Measurements from ENCODE around the gene SDK1.

SDK1 gene

DNA sequence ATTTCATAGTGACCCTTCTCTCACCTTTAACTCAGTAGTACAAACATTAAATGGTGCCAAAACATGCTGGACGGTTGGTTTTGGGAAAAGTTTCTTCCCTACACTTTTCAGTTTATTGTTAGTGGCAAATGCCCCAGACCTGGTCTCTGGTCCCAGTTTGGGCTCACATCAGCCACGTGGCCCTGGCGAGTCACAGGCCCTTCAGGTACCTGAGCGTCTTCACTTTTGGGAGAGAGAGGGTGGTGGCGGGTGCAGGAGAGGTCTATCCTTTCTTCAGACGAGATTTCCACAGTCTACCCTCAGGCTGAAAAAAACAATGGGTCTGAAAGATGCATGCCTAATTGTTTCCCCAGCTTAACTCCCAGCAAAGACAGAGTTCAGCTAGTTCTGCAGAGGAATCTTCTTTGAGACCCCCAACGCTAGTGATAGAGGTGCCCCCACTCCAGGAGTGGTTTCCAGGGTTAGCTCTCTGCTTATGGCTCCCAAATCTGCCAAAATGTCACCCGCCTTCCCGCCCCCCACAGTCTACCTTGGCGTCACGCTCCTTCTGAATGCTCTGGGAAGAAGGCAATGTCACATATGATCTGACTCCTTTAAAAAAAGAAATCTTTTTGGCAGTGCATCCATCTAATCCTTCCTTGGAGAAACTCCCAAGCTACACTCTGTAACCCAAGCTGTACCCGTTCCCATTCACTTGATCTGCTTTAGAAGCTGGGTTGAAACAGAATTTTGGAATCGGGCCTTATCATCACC lies 996.3 kb downstream of the SDK1 start:
- H3K4me3 ChIP-seq (ENCODE audit: severe bottlenecking), result no peak overlapping the region
- DNase-seq (ENCODE audit: low spot score), result no peak
- H3K27me3 ChIP-seq (ENCODE audit: insufficient read depth, poor library complexity, severe bottlenecking), result no peaks in the 10 kb centered on the region
- no peaks in the 10 kb centered on the region for H3K9me3 ChIP-seq (ENCODE audit: severe bottlenecking)
- H3K36me3 ChIP-seq (ENCODE audit: low read depth), result no peaks in the 10 kb centered on the region
- TF ChIP-seq CTCF (IDR thresholded peaks at IDR 0.05; ENCODE audit: poor library complexity, severe bottlenecking), result no peak
- no peak overlapping the region for H3K27ac ChIP-seq (ENCODE audit: poor library complexity, severe bottlenecking)
- no peak for ATAC-seq (ENCODE audit: low read depth)
- no peaks in the 10 kb centered on the region for H3K4me1 ChIP-seq (ENCODE audit: insufficient read depth, poor library complexity, severe bottlenecking)

DNA sequence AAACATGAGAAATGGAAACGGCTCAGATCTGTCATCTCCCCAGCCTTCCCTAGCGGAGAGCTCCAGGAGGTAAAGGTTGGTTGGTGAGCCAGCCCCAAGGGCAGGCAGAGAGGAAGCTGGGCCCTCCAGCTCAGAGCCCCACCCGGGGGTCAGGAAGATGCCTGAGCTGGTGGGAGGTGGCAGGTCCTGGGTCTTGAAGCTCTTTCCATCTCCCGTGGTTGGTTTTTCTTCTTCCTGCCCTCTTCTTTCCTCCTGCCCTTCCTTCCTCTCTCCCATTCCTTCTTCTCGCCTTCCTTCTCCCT lies 996.8 kb downstream of the SDK1 start:
- ATAC-seq (ENCODE audit: low read depth), result no peak
- DNase-seq (ENCODE audit: low spot score), result no peak
- H3K27me3 ChIP-seq (ENCODE audit: insufficient read depth, poor library complexity, severe bottlenecking), result no peaks in the 10 kb centered on the region

GRCh38 chr7:4299431-4299830 lies 998.4 kb downstream of the SDK1 start:
- TF ChIP-seq CTCF (IDR thresholded peaks at IDR 0.05; ENCODE audit: poor library complexity, severe bottlenecking), result no peak
- Histone ChIP-seq H3K27me3 (ENCODE audit: insufficient read depth, poor library complexity, severe bottlenecking) (no peaks in the 10 kb centered on the region), H3K9me3 (ENCODE audit: severe bottlenecking) (no peaks in the 10 kb centered on the region), H3K4me3 (ENCODE audit: severe bottlenecking) (no peak overlapping the region), H3K4me1 (ENCODE audit: insufficient read depth, poor library complexity, severe bottlenecking) (no peaks in the 10 kb centered on the region), H3K36me3 (ENCODE audit: low read depth) (no peaks in the 10 kb centered on the region), H3K27ac (ENCODE audit: poor library complexity, severe bottlenecking) (no peak overlapping the region)
- no peak for ATAC-seq (ENCODE audit: low read depth)
- no peak for DNase-seq (ENCODE audit: low spot score)

More for the DNA sequence above, 996.8 kb downstream of the SDK1 start:
- H3K36me3 ChIP-seq (ENCODE audit: low read depth), result no peaks in the 10 kb centered on the region
- no peak for TF ChIP-seq CTCF (IDR thresholded peaks at IDR 0.05; ENCODE audit: poor library complexity, severe bottlenecking)
- no peak overlapping the region for H3K4me3 ChIP-seq (ENCODE audit: severe bottlenecking)
- H3K4me1 ChIP-seq (ENCODE audit: insufficient read depth, poor library complexity, severe bottlenecking), result no peaks in the 10 kb centered on the region
- no peaks in the 10 kb centered on the region for H3K9me3 ChIP-seq (ENCODE audit: severe bottlenecking)
- H3K27ac ChIP-seq (ENCODE audit: poor library complexity, severe bottlenecking), result no peak overlapping the region

GRCh38 chr7:4302203-4302905 lies 1001.3 kb downstream of the SDK1 start:
- DNase-seq (ENCODE audit: low spot score) (no peak), ATAC-seq (ENCODE audit: low read depth) (no peak)
- H3K4me1 ChIP-seq (ENCODE audit: insufficient read depth, poor library complexity, severe bottlenecking), result no peaks in the 10 kb centered on the region
- H3K4me3 ChIP-seq (ENCODE audit: severe bottlenecking), result no peak overlapping the region
- TF ChIP-seq CTCF (IDR thresholded peaks at IDR 0.05; ENCODE audit: poor library complexity, severe bottlenecking), result no peak
- no peak overlapping the region for H3K27ac ChIP-seq (ENCODE audit: poor library complexity, severe bottlenecking)
- H3K27me3 ChIP-seq (ENCODE audit: insufficient read depth, poor library complexity, severe bottlenecking), result no peaks in the 10 kb centered on the region
- no peaks in the 10 kb centered on the region for H3K9me3 ChIP-seq (ENCODE audit: severe bottlenecking)
- H3K36me3 ChIP-seq (ENCODE audit: low read depth), result no peaks in the 10 kb centered on the region

Measured in RWPE2 (cell line).